ENCODE measurements around the gene MAP3K6. TPM values are rescaled to one million over a fixed set of nuclear protein-coding genes. Genes with fewer than 3 reads are reported as not detected.
"Not testable (repeated sequence)": the region's sequence is repeated elsewhere in the genome, so short reads cannot be mapped to it uniquely, and the experiment has no call there.

Gene MAP3K6
- total RNA-seq, 2 donors from 2014 or later, result 21.7 to 41.0 TPM

DNA sequence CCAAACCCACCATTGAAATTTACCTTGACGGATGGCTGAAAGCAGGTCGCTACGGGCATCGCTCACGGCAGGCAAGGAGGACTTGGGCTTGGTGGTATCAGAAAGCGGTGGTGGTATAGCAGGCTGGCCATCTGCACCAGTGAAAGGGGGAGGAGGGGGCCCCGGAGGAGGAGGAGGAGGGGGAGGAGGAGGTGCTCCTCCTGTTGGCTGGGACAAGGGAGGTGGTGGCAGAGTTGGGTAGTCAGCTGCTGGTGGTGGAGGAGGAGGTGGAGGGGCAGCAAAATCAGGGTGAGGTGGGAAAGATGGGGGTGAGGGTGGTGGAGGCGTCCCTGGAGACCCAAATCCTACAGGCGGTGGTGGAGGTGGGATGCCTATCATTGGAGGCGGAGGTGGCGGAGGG lies 42.9 kb upstream of the MAP3K6 start:
- H3K27me3 ChIP-seq, result no peaks in the 10 kb centered on the region
- DNase-seq, result no peak
- no peak overlapping the region for H3K27ac ChIP-seq
- no peaks in the 10 kb centered on the region for H3K4me1 ChIP-seq
- no peak overlapping the region for H3K9ac ChIP-seq (ENCODE audit: low read depth in 2 of 2, low read length in 2 of 2)
- TF ChIP-seq, protein P1, sequence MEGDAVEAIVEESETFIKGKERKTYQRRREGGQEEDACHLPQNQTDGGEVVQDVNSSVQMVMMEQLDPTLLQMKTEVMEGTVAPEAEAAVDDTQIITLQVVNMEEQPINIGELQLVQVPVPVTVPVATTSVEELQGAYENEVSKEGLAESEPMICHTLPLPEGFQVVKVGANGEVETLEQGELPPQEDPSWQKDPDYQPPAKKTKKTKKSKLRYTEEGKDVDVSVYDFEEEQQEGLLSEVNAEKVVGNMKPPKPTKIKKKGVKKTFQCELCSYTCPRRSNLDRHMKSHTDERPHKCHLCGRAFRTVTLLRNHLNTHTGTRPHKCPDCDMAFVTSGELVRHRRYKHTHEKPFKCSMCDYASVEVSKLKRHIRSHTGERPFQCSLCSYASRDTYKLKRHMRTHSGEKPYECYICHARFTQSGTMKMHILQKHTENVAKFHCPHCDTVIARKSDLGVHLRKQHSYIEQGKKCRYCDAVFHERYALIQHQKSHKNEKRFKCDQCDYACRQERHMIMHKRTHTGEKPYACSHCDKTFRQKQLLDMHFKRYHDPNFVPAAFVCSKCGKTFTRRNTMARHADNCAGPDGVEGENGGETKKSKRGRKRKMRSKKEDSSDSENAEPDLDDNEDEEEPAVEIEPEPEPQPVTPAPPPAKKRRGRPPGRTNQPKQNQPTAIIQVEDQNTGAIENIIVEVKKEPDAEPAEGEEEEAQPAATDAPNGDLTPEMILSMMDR (IDR thresholded peaks at IDR 0.05), result no peak
- H3K4me3 ChIP-seq, result no peak overlapping the region
- H3K36me3 ChIP-seq, result peaks cover 23% of the 10 kb centered on the region
- no peaks in the 10 kb centered on the region for H3K9me3 ChIP-seq
- intact Hi-C loops (cut with DNase I), result no loop called here

DNA sequence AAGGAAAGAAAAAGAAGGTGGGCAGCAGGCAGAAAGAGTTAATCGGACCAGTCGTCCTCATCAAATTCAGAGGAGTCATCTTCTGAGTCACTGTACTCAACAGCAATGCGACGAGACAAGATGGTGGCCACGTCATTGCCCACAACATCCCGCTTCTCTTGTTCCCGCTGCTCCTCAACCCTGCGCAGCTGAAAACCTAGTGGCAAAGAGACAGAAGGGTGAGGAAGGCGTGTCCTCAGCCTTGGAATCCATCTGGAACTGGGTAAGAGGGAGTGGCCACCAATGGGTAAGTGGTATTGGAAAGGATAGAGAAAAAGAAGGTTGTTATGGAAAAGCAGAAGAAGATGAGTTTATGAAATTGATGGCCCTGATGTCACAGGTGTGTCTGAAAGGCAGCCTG lies 41.4 kb upstream of the MAP3K6 start:
- no peak for DNase-seq
- H3K9ac ChIP-seq (ENCODE audit: low read depth in 2 of 2, low read length in 2 of 2), result no peak overlapping the region
- no peaks in the 10 kb centered on the region for H3K9me3 ChIP-seq
- H3K4me1 ChIP-seq, result no peaks in the 10 kb centered on the region
- peaks cover 20% of the 10 kb centered on the region for H3K36me3 ChIP-seq
- intact Hi-C loops (cut with DNase I), result no loop called here
- TF ChIP-seq, protein P1 (IDR thresholded peaks at IDR 0.05), result no peak
- H3K27ac ChIP-seq, result no peak overlapping the region
- no peaks in the 10 kb centered on the region for H3K27me3 ChIP-seq
- no peak overlapping the region for H3K4me3 ChIP-seq

DNA sequence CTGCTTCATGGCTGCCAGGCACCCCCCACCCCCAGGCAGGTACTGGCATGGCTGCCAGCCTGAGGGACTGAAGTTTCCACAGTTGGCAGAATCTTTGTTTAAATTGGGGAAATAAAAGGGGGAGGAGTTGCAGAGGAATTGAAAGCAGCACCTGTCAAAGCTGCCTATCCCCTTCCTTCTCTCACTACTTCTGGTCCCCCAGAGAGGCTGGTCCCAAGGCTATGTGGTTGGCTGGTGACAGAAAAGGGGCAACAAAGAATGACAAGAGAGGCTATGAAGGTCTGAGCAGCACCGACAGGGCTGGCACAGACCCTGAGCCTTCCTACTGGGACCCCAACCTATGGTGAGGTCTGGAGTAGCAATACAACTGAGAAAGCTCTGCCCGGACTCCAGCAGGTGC lies 40.0 kb upstream of the MAP3K6 start:
- H3K36me3 ChIP-seq; H3K27ac ChIP-seq; H3K4me3 ChIP-seq; H3K9ac ChIP-seq (ENCODE audit: low read depth in 2 of 2, low read length in 2 of 2); H3K9me3 ChIP-seq; DNase-seq; H3K27me3 ChIP-seq; intact Hi-C loops (cut with DNase I); H3K4me1 ChIP-seq: not testable (repeated sequence)

DNA sequence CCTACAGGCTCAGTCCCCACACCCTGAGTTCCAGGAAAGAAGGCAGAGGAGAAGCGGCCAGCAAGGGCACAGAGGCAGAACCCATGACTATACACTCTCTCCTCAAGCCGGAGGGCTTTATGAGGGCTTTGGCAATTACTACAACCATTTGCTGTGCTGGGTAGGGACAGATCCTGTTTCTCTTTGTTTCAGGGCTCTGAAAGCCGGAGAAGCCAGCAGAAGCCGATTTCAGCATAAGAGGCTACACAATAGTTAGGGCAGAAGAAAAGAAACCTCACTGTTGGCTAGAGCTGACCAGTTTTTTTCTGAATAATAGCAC lies 39.6 kb upstream of the MAP3K6 start:
- no peak overlapping the region for H3K4me3 ChIP-seq
- no peaks in the 10 kb centered on the region for H3K27me3 ChIP-seq
- no peaks in the 10 kb centered on the region for H3K4me1 ChIP-seq
- no peak overlapping the region for H3K9ac ChIP-seq (ENCODE audit: low read depth in 2 of 2, low read length in 2 of 2)
- TF ChIP-seq, protein P1 (IDR thresholded peaks at IDR 0.05), result no peak
- H3K36me3 ChIP-seq, result peaks cover 5% of the 10 kb centered on the region
- intact Hi-C loops (cut with DNase I), result no loop called here
- H3K9me3 ChIP-seq, result no peaks in the 10 kb centered on the region
- no peak overlapping the region for H3K27ac ChIP-seq
- DNase-seq, result no peak

DNA sequence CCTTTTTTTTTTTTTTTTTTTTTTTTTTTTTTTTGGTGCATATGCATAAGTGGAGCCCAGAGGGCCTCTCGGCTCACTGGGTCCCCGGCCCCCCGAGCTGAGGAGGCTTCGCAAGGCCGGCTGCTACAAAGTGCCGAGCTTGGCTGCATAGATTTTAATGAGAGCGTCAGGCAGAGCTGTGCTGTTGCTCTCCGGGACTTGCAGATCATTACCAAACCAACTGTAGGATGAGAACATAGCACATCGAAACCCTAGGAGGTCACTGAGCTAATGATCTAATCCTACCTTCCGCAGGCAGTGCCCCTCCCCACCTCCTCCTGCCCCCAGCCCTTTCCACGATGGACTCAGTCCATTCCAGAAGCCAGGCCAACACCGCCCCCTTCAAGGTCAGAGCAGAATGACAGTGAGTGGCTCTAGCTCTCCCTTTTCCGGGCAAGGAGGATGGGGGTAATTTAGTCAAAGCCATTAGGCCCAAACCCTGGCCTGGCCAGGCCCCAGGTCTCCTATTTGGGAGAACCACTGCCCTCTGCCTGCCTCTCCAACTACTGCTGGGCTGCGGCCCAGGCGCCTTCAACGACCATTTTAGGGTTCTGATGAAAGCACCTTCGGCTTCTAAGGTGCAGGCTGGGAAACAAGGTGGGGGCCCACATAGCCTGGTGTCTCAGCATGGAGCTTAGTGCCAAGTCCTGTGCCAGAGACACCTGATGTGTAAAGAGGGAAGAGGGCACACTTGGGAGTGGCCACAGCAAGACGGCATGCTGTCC lies 39.0 kb upstream of the MAP3K6 start:
- H3K9me3 ChIP-seq; H3K36me3 ChIP-seq; intact Hi-C loops (cut with DNase I); H3K27me3 ChIP-seq; H3K27ac ChIP-seq; H3K4me3 ChIP-seq; H3K4me1 ChIP-seq; DNase-seq; H3K9ac ChIP-seq (ENCODE audit: low read depth in 2 of 2, low read length in 2 of 2): not testable (repeated sequence)

DNA sequence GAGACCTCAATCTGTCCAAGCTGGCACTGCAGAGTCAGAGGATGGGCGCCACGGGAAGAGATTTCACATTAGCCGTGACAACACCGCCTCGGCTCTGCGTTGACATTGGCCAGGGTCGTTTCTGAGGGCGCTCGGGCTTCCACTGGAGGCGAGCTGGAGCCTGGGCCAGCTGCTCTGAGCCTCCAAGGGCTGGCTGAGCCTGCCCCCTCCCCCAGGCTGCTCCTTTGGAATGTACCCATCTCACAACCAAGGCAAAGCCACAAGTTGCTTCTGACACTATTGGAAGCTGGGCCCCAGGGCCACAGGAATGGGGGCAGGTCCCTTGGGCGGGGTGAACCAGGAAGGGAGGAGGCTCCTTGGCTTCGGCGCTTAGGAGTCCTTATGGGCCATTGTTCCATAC lies 38.3 kb upstream of the MAP3K6 start:
- Histone ChIP-seq H3K27me3 (no peaks in the 10 kb centered on the region), H3K36me3 (no peaks in the 10 kb centered on the region), H3K27ac (no peak overlapping the region), H3K9me3 (no peaks in the 10 kb centered on the region), H3K4me3 (no peak overlapping the region), H3K4me1 (no peaks in the 10 kb centered on the region), H3K9ac (ENCODE audit: low read depth in 2 of 2, low read length in 2 of 2) (no peak overlapping the region)
- intact Hi-C loops (cut with DNase I), result no loop called here
- TF ChIP-seq, protein P1 (IDR thresholded peaks at IDR 0.05), result no peak
- DNase-seq, result no peak
